HepG2 (cell line): ENCODE measurements around the gene SLC4A5. TPM values are rescaled to one million over a fixed set of nuclear protein-coding genes. Genes with fewer than 3 reads are reported as not detected.

Source experiments
- ATF7 ChIP-seq, 2 experiments: fragments of 450-650 bp in 1 of 2; sonication (generic) in 1 of 2; formaldehyde crosslinking in 1 of 2; IDR thresholded peaks; 2 replicates each; pipeline versions ENCODE4 v1.4.0 to v1.6.1; 2016 to 2020; ENCODE audit warnings: antibody characterized with exemption in 1 of 2, mild to moderate bottlenecking in 1 of 2, missing genetic modification reagents in 1 of 2
- BRF2 ChIP-seq: sonication (generic); formaldehyde crosslinking; IDR thresholded peaks from 2 replicates; pipeline ENCODE4 v1.8.1; 2022; ENCODE audit warnings: mild to moderate bottlenecking, missing genetic modification reagents
- ELF4 ChIP-seq: sonication (generic); formaldehyde crosslinking; IDR thresholded peaks from 2 replicates; pipeline ENCODE4 v1.5.0; 2020; ENCODE audit warnings: missing genetic modification reagents, mild to moderate bottlenecking, moderate library complexity, borderline replicate concordance
- FOXP4 ChIP-seq: sonication (generic); formaldehyde crosslinking; IDR thresholded peaks from 2 replicates; pipeline ENCODE4 v1.4.0; 2020; ENCODE audit warnings: missing genetic modification reagents
- GATAD2A ChIP-seq: IDR thresholded peaks from 2 replicates; pipeline ENCODE4 v1.6.1; 2016
- LCORL ChIP-seq, 2 experiments: fragments of 450-650 bp in 1 of 2; sonication (generic) in 1 of 2; formaldehyde crosslinking in 1 of 2; IDR thresholded peaks; 2 replicates each; pipeline versions ENCODE4 v1.5.0 to v1.6.1; 2017 to 2020; ENCODE audit warnings: antibody characterized with exemption in 1 of 2, missing genetic modification reagents in 1 of 2
- NFATC3 ChIP-seq: sonication (generic); formaldehyde crosslinking; IDR thresholded peaks from 2 replicates; pipeline ENCODE4 v1.5.1; 2020; ENCODE audit warnings: mild to moderate bottlenecking, missing genetic modification reagents
- NFKB2 ChIP-seq: sonication (generic); formaldehyde crosslinking; IDR thresholded peaks from 2 replicates; pipeline ENCODE4 v1.4.0; 2020; ENCODE audit warnings: missing genetic modification reagents, borderline replicate concordance
- PLSCR1 ChIP-seq: sonication (generic); formaldehyde crosslinking; IDR thresholded peaks from 2 replicates; pipeline ENCODE4 v1.5.0; 2020; ENCODE audit warnings: missing genetic modification reagents, mild to moderate bottlenecking, borderline replicate concordance
- SRSF1 ChIP-seq: fragments of 200-400 bp; formaldehyde crosslinking; optimal IDR thresholded peaks from 2 replicates; pipeline ENCODE3; 2017; ENCODE audit warnings: mild to moderate bottlenecking, low read depth, low read length, moderate library complexity
- ZBTB34 ChIP-seq: sonication (generic); formaldehyde crosslinking; IDR thresholded peaks from 2 replicates; pipeline ENCODE4 v1.8.0; 2022; ENCODE audit warnings: mild to moderate bottlenecking, missing genetic modification reagents
- ZNF382 ChIP-seq: sonication (generic); formaldehyde crosslinking; IDR thresholded peaks from 2 replicates; pipeline ENCODE4 v1.5.0; 2020; ENCODE audit warnings: missing genetic modification reagents, mild to moderate bottlenecking, borderline replicate concordance
- ZNF510 ChIP-seq: sonication (generic); formaldehyde crosslinking; IDR thresholded peaks from 2 replicates; pipeline ENCODE4 v1.4.0; 2020; ENCODE audit warnings: low read depth, mild to moderate bottlenecking, missing genetic modification reagents
- ZNF547 ChIP-seq: sonication (generic); formaldehyde crosslinking; IDR thresholded peaks from 2 replicates; pipeline ENCODE4 v1.5.1; 2020; ENCODE audit warnings: mild to moderate bottlenecking, missing genetic modification reagents
- ZNF550 ChIP-seq: sonication (generic); formaldehyde crosslinking; IDR thresholded peaks from 2 replicates; pipeline ENCODE4 v1.4.0; 2020; ENCODE audit warnings: mild to moderate bottlenecking, missing genetic modification reagents, borderline replicate concordance
- ZNF576 ChIP-seq: sonication (generic); formaldehyde crosslinking; IDR thresholded peaks from 2 replicates; pipeline ENCODE4 v1.4.0; 2020; ENCODE audit warnings: mild to moderate bottlenecking, missing genetic modification reagents
- ZNF770 ChIP-seq: sonication (generic); formaldehyde crosslinking; IDR thresholded peaks from 2 replicates; pipeline ENCODE4 v1.5.0; 2020; ENCODE audit warnings: mild to moderate bottlenecking, missing genetic modification reagents
- ZNF883 ChIP-seq: sonication (generic); formaldehyde crosslinking; IDR thresholded peaks from 2 replicates; pipeline ENCODE4 v1.5.1; 2020; ENCODE audit warnings: mild to moderate bottlenecking, missing genetic modification reagents; ENCODE audit errors: not compliant biosample characterization
- ZSCAN12 ChIP-seq: sonication (generic); formaldehyde crosslinking; IDR thresholded peaks from 2 replicates; pipeline ENCODE4 v1.9.0; 2021; ENCODE audit warnings: mild to moderate bottlenecking, missing genetic modification reagents
- polyA plus RNA-seq, 8 experiments: library from polyadenylated mRNA; depleted of rRNA in 3 of 8; stranded (reverse) in 7 of 8; unstranded in 1 of 8; fragments of >200 nt; fragmentation: Illumina TruSeq in 4 of 8; extraction: Trizol in 4 of 8; gene quantifications; 2 replicates each; pipeline versions ENCODE4 v1.2.1 to v1.2.3, GENCODE V29; 2011 to 2016; ENCODE audit warnings: low read depth in 4 of 8, missing spikeins in 1 of 8, mixed read lengths in 1 of 8; ENCODE audit not compliant: insufficient read depth in 1 of 8
- total RNA-seq, 5 experiments: library from RNA; depleted of rRNA; stranded (reverse); fragments of >200 nt; fragmentation: Illumina TruSeq; extraction: Trizol; gene quantifications; 2 replicates each; pipeline ENCODE4 v1.2.3, GENCODE V29; 2016; ENCODE audit warnings: low read depth in 1 of 5

Gene SLC4A5
- total and polyA plus RNA-seq, 2 of the 13 experiments (the other 11 are each of a cell fraction or from before 2014, with no cell fraction given): 0.50 TPM; not detected in 1

GRCh38 chr2:74178211-74179062 is 164.8 kb downstream of the SLC4A5 start, which contains the start of gene MOB1A (continued):
- TF ChIP-seq ELF4 (CRISPR knock-in tag) (peak; percentile 88; the same call in 1 of the 2 replicates), ZNF550 (CRISPR knock-in tag) (no peak), NFATC3 (CRISPR knock-in tag) (no peak), ZNF382 (CRISPR knock-in tag) (no peak), NFKB2 (peak; percentile 93), ZNF510 (no peak), ZBTB34 (CRISPR knock-in tag) (no peak; the same call in 1 of the 2 replicates), BRF2 (CRISPR knock-in tag) (no peak), ATF7 (IDR thresholded peaks at IDR 0.05) (no peak), ATF7 (CRISPR knock-in tag; IDR thresholded peaks at IDR 0.05) (no peak), LCORL (IDR thresholded peaks at IDR 0.05) (no peak), LCORL (CRISPR knock-in tag; IDR thresholded peaks at IDR 0.05) (peak; percentile 37), ZNF576 (CRISPR knock-in tag) (no peak), ZNF547 (CRISPR knock-in tag) (peak; percentile 74; the same call in 1 of the 2 replicates), GATAD2A (CRISPR knock-in tag) (peak; percentile 13; the same call in 1 of the 2 replicates), ZNF770 (CRISPR knock-in tag) (peak; percentile 82), SRSF1 (peak; percentile 81), PLSCR1 (CRISPR knock-in tag) (0 out of 2 replicates have a peak, but pooled peaks have one; percentile 57), ZSCAN12 (CRISPR knock-in tag) (peak; percentile 91; the same call in 1 of the 2 replicates), ZNF883 (CRISPR knock-in tag) (peak; percentile 78), FOXP4 (CRISPR knock-in tag) (0 out of 2 replicates have a peak, but pooled peaks have one; percentile 9)
